ENCODE results near the gene CNTF.

Gene CNTF

GRCh38 chr11:58649623-58650022 is 27.2 kb downstream of the CNTF start:
- no peak for ATAC-seq (ENCODE audit: insufficient read depth, low read depth)
- H3K4me2 ChIP-seq (ENCODE audit: insufficient read depth, low read length), result no peak overlapping the region

DNA sequence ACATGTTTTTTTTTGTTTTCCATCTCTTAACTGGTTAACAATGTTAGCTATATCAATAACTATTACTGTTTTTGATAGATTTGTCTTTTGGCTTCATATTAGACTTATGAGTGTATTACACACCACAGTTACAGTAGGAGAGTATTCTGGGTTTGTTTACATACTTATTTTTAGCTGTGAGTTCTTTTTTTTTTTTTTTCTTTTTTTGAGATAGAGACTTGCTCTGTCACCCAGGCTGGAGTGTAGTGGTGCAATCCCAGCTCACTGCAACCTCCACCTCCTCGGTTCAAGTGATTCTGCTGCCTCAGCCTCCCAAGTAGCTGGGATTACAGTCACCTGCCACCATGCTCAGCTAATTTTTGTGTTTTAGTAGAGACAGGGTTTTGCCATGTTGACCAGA is 28.0 kb downstream of the CNTF start:
- Histone ChIP-seq H2AFZ (ENCODE audit: low read depth, low read length) (no peak overlapping the region), H3K4me3 (ENCODE audit: low read depth in 1 of 2, low read length in 2 of 2) (no peak overlapping the region), H3K9ac (ENCODE audit: low read depth, low read length) (no peak overlapping the region), H4K20me1 (ENCODE audit: insufficient read depth, low read length) (no peaks in the 10 kb centered on the region), H3K27me3 (ENCODE audit: insufficient read depth, low read length, poor library complexity) (no peaks in the 10 kb centered on the region), H3K4me2 (ENCODE audit: insufficient read depth, low read length) (no peak overlapping the region), H3K9me3 (ENCODE audit: insufficient read depth, low read length, severe bottlenecking) (peaks cover 4% of the 10 kb centered on the region), H3K27ac (ENCODE audit: low read length) (no peak overlapping the region), H3K4me1 (ENCODE audit: insufficient read depth, low read length) (no peaks in the 10 kb centered on the region; the same call in 1 of the 2 replicates), H3K36me3 (ENCODE audit: insufficient read depth, low read length) (no peaks in the 10 kb centered on the region), H3K79me2 (ENCODE audit: insufficient read depth, low read length) (no peaks in the 10 kb centered on the region)
- no peak for DNase-seq
- TF ChIP-seq CTCF (IDR thresholded peaks at IDR 0.05; ENCODE audit: borderline replicate concordance, extremely low read depth, low read length, poor library complexity, severe bottlenecking), result no peak
- no peak for TF ChIP-seq EZH2 (IDR thresholded peaks at IDR 0.05; ENCODE audit: borderline replicate concordance, low read depth, low read length, severe bottlenecking)
- ATAC-seq (ENCODE audit: insufficient read depth, low read depth), result no peak

More at GRCh38 chr11:58649623-58650022, 27.2 kb downstream of the CNTF start:
- H3K27ac ChIP-seq (ENCODE audit: low read length), result no peak overlapping the region
- H3K9me3 ChIP-seq (ENCODE audit: insufficient read depth, low read length, severe bottlenecking), result peaks cover 6% of the 10 kb centered on the region
- no peak overlapping the region for H2AFZ ChIP-seq (ENCODE audit: low read depth, low read length)
- no peaks in the 10 kb centered on the region for H3K36me3 ChIP-seq (ENCODE audit: insufficient read depth, low read length)
- DNase-seq, result no peak
- TF ChIP-seq EZH2 (IDR thresholded peaks at IDR 0.05; ENCODE audit: borderline replicate concordance, low read depth, low read length, severe bottlenecking), result no peak
- no peak for TF ChIP-seq CTCF (IDR thresholded peaks at IDR 0.05; ENCODE audit: borderline replicate concordance, extremely low read depth, low read length, poor library complexity, severe bottlenecking)
- H3K79me2 ChIP-seq (ENCODE audit: insufficient read depth, low read length), result no peaks in the 10 kb centered on the region
- no peaks in the 10 kb centered on the region for H4K20me1 ChIP-seq (ENCODE audit: insufficient read depth, low read length)
- H3K9ac ChIP-seq (ENCODE audit: low read depth, low read length), result no peak overlapping the region
- H3K4me1 ChIP-seq (ENCODE audit: insufficient read depth, low read length), result no peaks in the 10 kb centered on the region; the same call in 1 of the 2 replicates
- no peaks in the 10 kb centered on the region for H3K27me3 ChIP-seq (ENCODE audit: insufficient read depth, low read length, poor library complexity)
- no peak overlapping the region for H3K4me3 ChIP-seq (ENCODE audit: low read depth in 1 of 2, low read length in 2 of 2)

DNA sequence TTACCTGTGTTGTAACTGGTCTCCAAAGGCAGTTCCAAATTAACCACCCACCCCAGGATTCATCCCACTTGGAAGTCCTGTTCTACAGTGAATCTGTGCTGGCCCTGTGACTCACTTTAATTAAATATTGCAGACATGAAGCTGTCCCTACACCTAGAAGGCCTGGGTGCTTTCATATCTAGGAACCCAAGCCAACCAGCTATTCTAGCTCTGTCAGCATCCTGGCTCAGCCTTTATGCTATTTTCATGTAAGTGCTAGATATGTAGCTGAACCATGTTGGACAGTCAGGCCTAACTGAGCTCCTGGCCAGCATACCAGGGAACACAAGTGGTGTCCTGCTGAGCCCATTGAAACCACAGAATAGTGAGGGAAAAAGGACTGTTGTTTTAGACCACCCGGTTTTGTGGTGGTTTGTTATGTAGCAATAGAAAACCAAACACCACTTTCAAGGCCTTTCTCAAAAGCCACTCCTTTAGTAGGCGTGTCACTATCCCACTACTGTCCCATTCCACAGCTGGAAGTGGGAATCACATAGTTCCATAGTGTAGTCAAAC is 30.3 kb downstream of the CNTF start:
- Histone ChIP-seq H3K36me3 (ENCODE audit: insufficient read depth, low read length) (no peaks in the 10 kb centered on the region), H2AFZ (ENCODE audit: low read depth, low read length) (no peak overlapping the region), H3K9ac (ENCODE audit: low read depth, low read length) (no peak overlapping the region), H3K4me1 (ENCODE audit: insufficient read depth, low read length) (no peaks in the 10 kb centered on the region; the same call in 1 of the 2 replicates), H4K20me1 (ENCODE audit: insufficient read depth, low read length) (no peaks in the 10 kb centered on the region), H3K27ac (ENCODE audit: low read length) (no peak overlapping the region), H3K4me2 (ENCODE audit: insufficient read depth, low read length) (no peak overlapping the region), H3K4me3 (ENCODE audit: low read depth in 1 of 2, low read length in 2 of 2) (no peak overlapping the region), H3K79me2 (ENCODE audit: insufficient read depth, low read length) (no peaks in the 10 kb centered on the region), H3K27me3 (ENCODE audit: insufficient read depth, low read length, poor library complexity) (no peaks in the 10 kb centered on the region), H3K9me3 (ENCODE audit: insufficient read depth, low read length, severe bottlenecking) (no peaks in the 10 kb centered on the region)
- ATAC-seq (ENCODE audit: insufficient read depth, low read depth), result no peak
- TF ChIP-seq EZH2 (IDR thresholded peaks at IDR 0.05; ENCODE audit: borderline replicate concordance, low read depth, low read length, severe bottlenecking), result no peak
- no peak for TF ChIP-seq CTCF (IDR thresholded peaks at IDR 0.05; ENCODE audit: borderline replicate concordance, extremely low read depth, low read length, poor library complexity, severe bottlenecking)
- no peak for DNase-seq

All from DND-41 (cell line).